Endothelial cell of umbilical vein (primary cell): ENCODE measurements around the gene PTPN13. TPM values are rescaled to one million over a fixed set of nuclear protein-coding genes. Genes with fewer than 3 reads are reported as not detected.

Source experiments
- BruUV-seq: library from RNA; stranded (reverse); fragments of 400-500 nt; replicated peaks from 2 replicates; lab custom pipeline; 2021; lab: Mats Ljungman, UMichigan
- CTCF ChIA-PET: fragments of 300-600, 350-600 bp; sonication (Branson Sonifier 250); formaldehyde crosslinking; loops from one replicate; lab custom pipeline; 2021; ENCODE audit warnings: antibody characterized with exemption, inconsistent platforms; lab: Charles Lee
- POLR2A ChIA-PET: fragments of 300-600, 350-600 bp; sonication (Branson Sonifier 250); formaldehyde crosslinking; loops from one replicate; lab custom pipeline; 2021; ENCODE audit warnings: antibody characterized with exemption, inconsistent platforms; lab: Charles Lee
- DNase-seq: peaks from one replicate; pipeline ENCODE4 v3.0.0-alpha.2; 2011; ENCODE audit warnings: low read depth, low spot score
- FAIRE-seq: peaks from 2 replicates; lab custom pipeline; 2011; peaks lifted over from hg19 to GRCh38; lab: Jason Lieb, UNC
- H2AFZ ChIP-seq: 2 replicates; pipeline ENCODE4 v1.6.0; 2012; ENCODE audit warnings: low read depth, low read length, control low read depth, inconsistent platforms
- H3K27ac ChIP-seq: 2 replicates; pipeline ENCODE4 v1.5.1; 2011; ENCODE audit warnings: low read depth, mild to moderate bottlenecking, control low read depth, low read length, moderate library complexity; ENCODE audit not compliant: insufficient read depth
- H3K27me3 ChIP-seq, 2 experiments: 2 replicates each; pipeline versions ENCODE4 v1.6.0 to v1.6.1; 2011; ENCODE audit warnings: low read length in 2 of 2, mixed read lengths in 1 of 2; ENCODE audit not compliant: control insufficient read depth in 2 of 2, insufficient read depth in 2 of 2
- H3K36me3 ChIP-seq, 2 experiments: 2 replicates in 1 of 2; 3 replicates in 1 of 2; pipeline ENCODE4 v1.5.1; 2011; ENCODE audit warnings: low read length in 2 of 2, mild to moderate bottlenecking in 1 of 2, moderate library complexity in 1 of 2; ENCODE audit not compliant: control insufficient read depth in 2 of 2, insufficient read depth in 2 of 2; ENCODE audit errors: extremely low read depth in 1 of 2
- H3K4me1 ChIP-seq: 3 replicates; pipeline ENCODE4 v1.5.1; 2011; ENCODE audit warnings: mild to moderate bottlenecking, low read length; ENCODE audit not compliant: control insufficient read depth, insufficient read depth; ENCODE audit errors: extremely low read depth
- H3K4me2 ChIP-seq: 2 replicates; pipeline ENCODE4 v1.6.1; 2011; ENCODE audit warnings: low read length, control low read depth, mixed read lengths; ENCODE audit not compliant: insufficient read depth
- H3K4me3 ChIP-seq, 3 experiments: fragments of 200-600 bp in 1 of 3; sonication (generic), shearing (Covaris generic) in 1 of 3; replicated peaks in 1 of 3; 2 replicates each; pipeline ENCODE4 v1.5.1; 2011 to 2016; ENCODE audit warnings: control low read depth in 3 of 3, low read length in 3 of 3, mild to moderate bottlenecking in 2 of 3, inconsistent platforms in 1 of 3, low read depth in 1 of 3, moderate library complexity in 1 of 3; ENCODE audit not compliant: insufficient read depth in 1 of 3
- H3K79me2 ChIP-seq: 2 replicates; pipeline ENCODE4 v1.6.0; 2012; ENCODE audit warnings: low read length, inconsistent platforms; ENCODE audit not compliant: control insufficient read depth, insufficient read depth
- H3K9ac ChIP-seq: replicated peaks from 2 replicates; pipeline ENCODE3; 2011; ENCODE audit warnings: low read length, control low read depth; ENCODE audit not compliant: insufficient read depth; ENCODE audit errors: extremely low read depth
- H3K9me1 ChIP-seq: replicated peaks from 3 replicates; pipeline ENCODE4 v1.6.0; 2011; ENCODE audit warnings: mild to moderate bottlenecking, low read length; ENCODE audit not compliant: control insufficient read depth, insufficient read depth; ENCODE audit errors: extremely low read depth
- H3K9me3 ChIP-seq: replicated peaks from 2 replicates; pipeline ENCODE4 v1.5.1; 2012; ENCODE audit warnings: low read length, inconsistent platforms; ENCODE audit not compliant: control insufficient read depth, insufficient read depth
- H4K20me1 ChIP-seq: replicated peaks from 2 replicates; pipeline ENCODE3; 2011; ENCODE audit warnings: mild to moderate bottlenecking, low read length; ENCODE audit not compliant: control insufficient read depth, insufficient read depth; ENCODE audit errors: extremely low read depth
- CTCF ChIP-seq, 2 donors: IDR thresholded peaks; 1 replicate in 1 of 2; 2 replicates in 1 of 2; pipeline ENCODE4 v1.5.1; 2011; ENCODE audit warnings: low read length in 2 of 2, mild to moderate bottlenecking in 2 of 2, moderate library complexity in 2 of 2, control low read depth in 1 of 2, inconsistent platforms in 1 of 2, low read depth in 1 of 2; ENCODE audit not compliant: insufficient read depth in 1 of 2; ENCODE audit errors: extremely low read depth in 1 of 2
- FOS ChIP-seq: IDR thresholded peaks from 2 replicates; pipeline ENCODE4 v1.6.1; 2011; ENCODE audit warnings: mild to moderate bottlenecking, low read length, moderate library complexity, borderline replicate concordance; ENCODE audit not compliant: insufficient read depth
- JUN ChIP-seq: IDR thresholded peaks from 2 replicates; pipeline ENCODE4 v1.6.1; 2011; ENCODE audit warnings: borderline replicate concordance, low read depth; ENCODE audit not compliant: insufficient read length, insufficient read depth
- MAX ChIP-seq: IDR thresholded peaks from 2 replicates; pipeline ENCODE4 v1.6.1; 2011; ENCODE audit not compliant: insufficient read depth, insufficient read length
- MYC ChIP-seq: IDR thresholded peaks from one replicate; pipeline ENCODE4 v1.6.1; 2011; ENCODE audit warnings: mild to moderate bottlenecking, low read depth, low read length
- POLR2A ChIP-seq: IDR thresholded peaks from 2 replicates; pipeline ENCODE4 v1.6.1; 2012; ENCODE audit warnings: low read depth, mild to moderate bottlenecking, control low read depth, low read length
- dilution Hi-C: fragments of 300-500 bp; cut with MboI; formaldehyde crosslinking; loops from one replicate; pipeline ENCODE4 v1.15.0; 2019; ENCODE audit warnings: low sequenced_read_pairs; ENCODE audit not compliant: extremely low pct_ligation_motif_present
- intact Hi-C: fragments of 100-400 bp; cut with micrococcal nuclease; formaldehyde crosslinking; loops from one replicate; pipeline ENCODE4 v1.10.0; 2022
- polyA plus RNA-seq, 4 experiments: library from polyadenylated mRNA; depleted of rRNA in 3 of 4; stranded (reverse) in 3 of 4; unstranded in 1 of 4; fragments of >200 nt; gene quantifications; 2 replicates each; pipeline versions ENCODE4 v1.2.1 to v1.2.3, GENCODE V29; 2011 to 2012; ENCODE audit warnings: missing spikeins in 1 of 4
- total RNA-seq: library from RNA; stranded (reverse); gene quantifications from 2 replicates; pipeline ENCODE4 v1.2.3, GENCODE V29; 2021

PTPN13 gene
- total and polyA plus RNA-seq, 2 donors (not counting 3 experiments of a cell fraction or from before 2014, with no cell fraction given), result 0.69 to 2.9 TPM

- no peaks in the 10 kb centered on the region for H3K4me1 ChIP-seq
- peak overlapping the region; percentile 51 for H3K4me2 ChIP-seq
- ChIA-PET CTCF (interaction anchor here (1.4 kb wide), 3 partner anchors 13 to 86 kb away, joined by 3 to 5 read pairs (median 5); no protein-coding TSS in a partner anchor), POLR2A (no interaction called here)
- no peak for DNase-seq
- H3K9me1 ChIP-seq, result no peaks in the 10 kb centered on the region
- H3K9ac ChIP-seq, result no peak overlapping the region
- H3K36me3 ChIP-seq, result no peaks in the 10 kb centered on the region
- H3K27ac ChIP-seq, result no peak overlapping the region
- H2AFZ ChIP-seq, result no peak overlapping the region
- H3K4me3 ChIP-seq, result no peak overlapping the region
- TF ChIP-seq MAX (no peak), JUN (no peak), FOS (no peak), MYC (no peak), CTCF (IDR thresholded peaks at IDR 0.05; ENCODE audit: extremely low read depth in 1 of 2, insufficient read depth in 1 of 2, low read depth in 1 of 2, low read length in 2 of 2) (no peak)
- intact Hi-C loops (no loop called here), dilution Hi-C loops (no loop called here)
- BruUV-seq, result no TSS peak
- no peaks in the 10 kb centered on the region for H3K79me2 ChIP-seq
- no peaks in the 10 kb centered on the region for H3K9me3 ChIP-seq
- peaks cover under 1 to 3% of the 10 kb centered on the region in 2 experiments for H3K27me3 ChIP-seq
- no peaks in the 10 kb centered on the region for H4K20me1 ChIP-seq
- no peak for FAIRE-seq
Observed at GRCh38 chr4:86582410-86582809, 11.7 kb upstream of the PTPN13 start.

- Histone ChIP-seq H3K4me3 (no peak overlapping the region), H4K20me1 (no peaks in the 10 kb centered on the region), H2AFZ (no peak overlapping the region), H3K27me3 (peaks cover 3% of the 10 kb centered on the region in 2 experiments), H3K9me3 (no peaks in the 10 kb centered on the region), H3K27ac (no peak overlapping the region), H3K4me1 (no peaks in the 10 kb centered on the region), H3K9me1 (no peaks in the 10 kb centered on the region), H3K9ac (no peak overlapping the region), H3K4me2 (no peak overlapping the region), H3K79me2 (no peaks in the 10 kb centered on the region), H3K36me3 (no peaks in the 10 kb centered on the region)
- dilution Hi-C loops, result no loop called here
- POLR2A ChIA-PET, result no interaction called here
- no peak for DNase-seq
- no TSS peak for BruUV-seq
- CTCF ChIA-PET, result interaction anchor here (1.0 to 1.3 kb wide), 3 partner anchors 64 to 319 kb away, joined by 3 read pairs; no protein-coding TSS in a partner anchor
- intact Hi-C loops, result no loop called here
- no peak for TF ChIP-seq CTCF (IDR thresholded peaks at IDR 0.05; ENCODE audit: extremely low read depth in 1 of 2, insufficient read depth in 1 of 2, low read depth in 1 of 2, low read length in 2 of 2)
- no peak for TF ChIP-seq FOS
- TF ChIP-seq POLR2A, result no peak
- no peak for FAIRE-seq
Observed at GRCh38 chr4:86586160-86586572, 7.9 kb upstream of the PTPN13 start.
